K562 (cell line): ENCODE data around the gene YARS1. TPM values are rescaled to one million over a fixed set of nuclear protein-coding genes. Genes with fewer than 3 reads are reported as not detected.

ENCODE experiments used
- CBFA2T2 ChIP-seq: fragments of 450-650 bp; conservative IDR thresholded peaks from 2 replicates; pipeline ENCODE4 v1.6.1; 2017; ENCODE audit warnings: mild to moderate bottlenecking
- CBFA2T3 ChIP-seq: fragments of 450-650 bp; IDR thresholded peaks from 2 replicates; pipeline ENCODE4 v1.6.1; 2017
- CHD2 ChIP-seq: IDR thresholded peaks from 2 replicates; pipeline ENCODE4 v1.6.1; 2011; ENCODE audit warnings: low read depth, low read length
- CHD4 ChIP-seq: fragments of 200-600 bp; sonication (generic); IDR thresholded peaks from 3 replicates; pipeline ENCODE4 v1.6.1; 2012; ENCODE audit warnings: low read depth, mild to moderate bottlenecking, mixed read lengths, low read length, inconsistent platforms; ENCODE audit not compliant: insufficient read depth, insufficient replicate concordance, poor library complexity, severe bottlenecking
- DNMT1 ChIP-seq: fragments of 450-650 bp; IDR thresholded peaks from 2 replicates; pipeline ENCODE4 v1.6.1; 2016; ENCODE audit warnings: antibody characterized with exemption, mild to moderate bottlenecking
- FOXP1 ChIP-seq: sonication (generic); formaldehyde crosslinking; IDR thresholded peaks from 2 replicates; pipeline ENCODE4 v1.8.0; 2022; ENCODE audit warnings: mild to moderate bottlenecking, missing genetic modification reagents
- HMG20A ChIP-seq: fragments of 450-650 bp; formaldehyde crosslinking; conservative IDR thresholded peaks from 2 replicates; pipeline ENCODE4 v1.4.0; 2020; ENCODE audit warnings: mild to moderate bottlenecking, mixed read lengths
- HNRNPK ChIP-seq: fragments of 200-400 bp; formaldehyde crosslinking; IDR thresholded peaks from one replicate; pipeline ENCODE4 v1.6.1; 2018; ENCODE audit warnings: mild to moderate bottlenecking, low read depth, low read length; ENCODE audit not compliant: poor library complexity, severe bottlenecking
- IFI16 ChIP-seq: fragments of 250-450 bp; sonication (Bioruptor Pico); IDR thresholded peaks from 2 replicates; pipeline ENCODE4 v2.1.2; 2022; ENCODE audit warnings: mild to moderate bottlenecking, inconsistent platforms
- KLF10 ChIP-seq: fragments of 250-450 bp; sonication (Bioruptor Pico); IDR thresholded peaks from 2 replicates; pipeline ENCODE4 v1.6.1; 2021; ENCODE audit warnings: matching md5 sums
- MBD2 ChIP-seq: sonication (generic); IDR thresholded peaks from 2 replicates; pipeline ENCODE4 v1.6.1; 2016; ENCODE audit warnings: low read depth, borderline replicate concordance
- POLR2G ChIP-seq: fragments of 200-400 bp; formaldehyde crosslinking; IDR thresholded peaks from 2 replicates; pipeline ENCODE4 v1.6.1; 2017; ENCODE audit warnings: low read depth, mild to moderate bottlenecking, antibody characterized with exemption, low read length, moderate library complexity
- RCOR1 ChIP-seq, 2 experiments: IDR thresholded peaks; 2 replicates each; pipeline ENCODE4 v1.6.1; 2012; ENCODE audit warnings: low read depth in 2 of 2, low read length in 2 of 2, borderline replicate concordance in 1 of 2, improper control_type of control experiment in 1 of 2
- SMARCB1 ChIP-seq: IDR thresholded peaks from 2 replicates; pipeline ENCODE4 v1.6.1; 2011; ENCODE audit warnings: improper control_type of control experiment, low read depth; ENCODE audit not compliant: insufficient read length
- SRF ChIP-seq, 2 experiments: fragments of 250-450, 450-650 bp in 1 of 2; sonication (Bioruptor Pico) in 1 of 2; sonication (generic) in 1 of 2; formaldehyde crosslinking; IDR thresholded peaks; 2 replicates each; pipeline versions ENCODE4 v1.5.0 to v1.5.1; 2020 to 2022; ENCODE audit warnings: mild to moderate bottlenecking in 1 of 2, missing genetic modification reagents in 1 of 2
- TAF1 ChIP-seq: IDR thresholded peaks from 2 replicates; pipeline ENCODE4 v1.6.1; 2011; ENCODE audit warnings: mild to moderate bottlenecking, low read length, moderate library complexity; ENCODE audit not compliant: insufficient read depth, control insufficient read depth, severe bottlenecking; ENCODE audit errors: extremely low read depth
- TCF7 ChIP-seq: sonication (generic); IDR thresholded peaks from 2 replicates; pipeline ENCODE4 v1.6.1; 2016; ENCODE audit warnings: antibody characterized with exemption, borderline replicate concordance
- TCF7L2 ChIP-seq: fragments of 150-350 bp; IDR thresholded peaks from 2 replicates; pipeline ENCODE4 v1.6.1; 2016; ENCODE audit warnings: low read depth, mild to moderate bottlenecking, low read length, moderate library complexity
- YBX1 ChIP-seq: fragments of 450-650 bp; IDR thresholded peaks from 2 replicates; pipeline ENCODE4 v1.7.1; 2016; ENCODE audit warnings: mild to moderate bottlenecking
- ZNF217 ChIP-seq: sonication (generic); formaldehyde crosslinking; IDR thresholded peaks from 2 replicates; pipeline ENCODE4 v1.8.0; 2022; ENCODE audit warnings: mild to moderate bottlenecking, missing genetic modification reagents
- polyA plus RNA-seq, 8 experiments: library from polyadenylated mRNA; depleted of rRNA in 4 of 8; stranded (reverse) in 5 of 8; unstranded in 3 of 8; fragments of >200 nt; fragmentation: Nextera tagmentation in 2 of 8; fragmentation: Illumina TruSeq in 1 of 8; extraction: Ambion mirVana in 2 of 8; extraction: Trizol in 1 of 8; gene quantifications; 2 replicates each; pipeline versions ENCODE4 v1.2.1 to v1.2.3, GENCODE V29; 2011 to 2014; ENCODE audit warnings: inconsistent platforms in 1 of 8, missing spikeins in 1 of 8
- total RNA-seq, 7 experiments: library from RNA; depleted of rRNA in 6 of 7; stranded (reverse); fragments of >200 nt in 6 of 7; fragmentation: Illumina TruSeq in 2 of 7; extraction: Trizol in 2 of 7; gene quantifications; 2 replicates each; pipeline versions ENCODE4 v1.2.1 to v1.2.3, GENCODE V29; 2011 to 2021; ENCODE audit warnings: low replicate concordance in 1 of 7
- TF ChIP-seq, protein P1 (sequence below), 2 experiments: fragments of 450-650 bp in 1 of 2; IDR thresholded peaks; 2 replicates each; pipeline ENCODE4 v1.6.1; 2011 to 2017; ENCODE audit warnings: low read depth in 2 of 2, antibody characterized with exemption in 1 of 2, borderline replicate concordance in 1 of 2, low read length in 1 of 2, mild to moderate bottlenecking in 1 of 2, mixed read lengths in 1 of 2; ENCODE audit not compliant: control insufficient read depth in 1 of 2
- TF ChIP-seq, protein P2 (sequence below), 2 experiments: IDR thresholded peaks; 2 replicates each; pipeline ENCODE4 v1.6.1; 2012; ENCODE audit warnings: improper control_type of control experiment in 2 of 2, low read depth in 2 of 2, low read length in 2 of 2, borderline replicate concordance in 1 of 2

YARS1 gene
- total and polyA plus RNA-seq, 9 of the 15 experiments (the other 6 are each of a cell fraction or from before 2014, with no cell fraction given) = 66.2 to 336 (median 201) TPM

DNA sequence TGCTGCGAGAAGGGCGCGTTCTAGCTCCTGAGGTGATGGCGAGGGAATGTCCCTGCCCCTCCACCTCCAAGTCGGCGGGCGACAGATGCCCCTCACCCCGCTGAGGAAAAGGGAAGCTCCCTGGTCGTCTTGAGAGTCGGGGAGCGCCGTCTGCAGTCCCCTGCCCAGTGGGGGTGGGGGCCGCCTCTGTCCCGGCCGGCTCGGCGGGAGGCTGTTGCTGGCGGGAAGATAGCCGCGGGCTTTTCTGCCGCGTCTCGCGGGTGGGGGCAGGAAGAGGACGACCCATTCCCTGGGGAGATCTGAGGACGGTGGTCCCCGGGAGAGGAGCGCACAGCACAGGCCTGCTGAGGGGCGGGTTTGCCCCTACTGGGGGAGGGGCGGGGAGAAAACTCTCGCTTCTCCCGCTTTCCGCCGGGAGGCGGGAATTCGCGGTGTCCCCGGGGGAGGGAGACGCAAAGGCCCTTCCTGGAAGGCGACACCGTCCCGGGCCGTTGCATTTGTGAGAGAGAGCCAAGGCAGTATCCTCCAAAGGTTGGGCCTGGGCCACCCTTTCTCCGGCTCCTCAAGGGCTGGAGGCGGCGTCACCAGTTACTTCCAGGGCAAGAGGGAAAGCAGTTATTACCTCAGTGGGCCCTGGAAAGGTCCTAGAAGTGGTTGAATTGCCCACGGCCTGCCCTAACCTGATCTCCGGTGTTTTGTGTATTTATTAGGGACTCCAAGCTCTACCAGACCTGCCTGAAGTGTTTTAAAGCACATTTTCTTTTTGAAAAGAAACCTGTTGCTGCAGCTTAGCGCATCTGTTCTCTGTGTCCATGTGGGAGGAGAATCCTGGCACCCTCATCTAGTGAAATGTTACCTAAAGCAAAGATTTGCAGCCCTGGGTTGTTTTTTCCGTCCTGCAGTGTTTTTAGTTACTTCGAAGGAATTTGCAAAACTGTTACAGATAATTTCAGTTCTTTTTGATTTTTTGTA, 943 bp upstream of the YARS1 start (continued):
- TF ChIP-seq CHD4 = no peak
- TF ChIP-seq DNMT1 = no peak
- no peak for TF ChIP-seq TCF7
- peak in 1 of 2 experiments; percentile 7; a peak in 2 of 4 replicates for TF ChIP-seq RCOR1 (IDR thresholded peaks at IDR 0.05; ENCODE audit: borderline replicate concordance in 1 of 2, low read depth in 2 of 2, low read length in 2 of 2)
- no peak for TF ChIP-seq HMG20A (CRISPR knock-in tag)
- no peak for TF ChIP-seq KLF10
- TF ChIP-seq YBX1 = no peak
- 0 out of 2 replicates have a peak, but pooled peaks have one; percentile 17 for TF ChIP-seq CBFA2T2
- TF ChIP-seq CBFA2T3 = 0 out of 2 replicates have a peak, but pooled peaks have one; percentile 10
- peak; percentile 68 for TF ChIP-seq POLR2G
- TF ChIP-seq TCF7L2 = no peak
- TF ChIP-seq, protein P1, sequence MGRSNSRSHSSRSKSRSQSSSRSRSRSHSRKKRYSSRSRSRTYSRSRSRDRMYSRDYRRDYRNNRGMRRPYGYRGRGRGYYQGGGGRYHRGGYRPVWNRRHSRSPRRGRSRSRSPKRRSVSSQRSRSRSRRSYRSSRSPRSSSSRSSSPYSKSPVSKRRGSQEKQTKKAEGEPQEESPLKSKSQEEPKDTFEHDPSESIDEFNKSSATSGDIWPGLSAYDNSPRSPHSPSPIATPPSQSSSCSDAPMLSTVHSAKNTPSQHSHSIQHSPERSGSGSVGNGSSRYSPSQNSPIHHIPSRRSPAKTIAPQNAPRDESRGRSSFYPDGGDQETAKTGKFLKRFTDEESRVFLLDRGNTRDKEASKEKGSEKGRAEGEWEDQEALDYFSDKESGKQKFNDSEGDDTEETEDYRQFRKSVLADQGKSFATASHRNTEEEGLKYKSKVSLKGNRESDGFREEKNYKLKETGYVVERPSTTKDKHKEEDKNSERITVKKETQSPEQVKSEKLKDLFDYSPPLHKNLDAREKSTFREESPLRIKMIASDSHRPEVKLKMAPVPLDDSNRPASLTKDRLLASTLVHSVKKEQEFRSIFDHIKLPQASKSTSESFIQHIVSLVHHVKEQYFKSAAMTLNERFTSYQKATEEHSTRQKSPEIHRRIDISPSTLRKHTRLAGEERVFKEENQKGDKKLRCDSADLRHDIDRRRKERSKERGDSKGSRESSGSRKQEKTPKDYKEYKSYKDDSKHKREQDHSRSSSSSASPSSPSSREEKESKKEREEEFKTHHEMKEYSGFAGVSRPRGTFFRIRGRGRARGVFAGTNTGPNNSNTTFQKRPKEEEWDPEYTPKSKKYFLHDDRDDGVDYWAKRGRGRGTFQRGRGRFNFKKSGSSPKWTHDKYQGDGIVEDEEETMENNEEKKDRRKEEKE (IDR thresholded peaks at IDR 0.05; ENCODE audit: borderline replicate concordance in 1 of 2, control insufficient read depth in 1 of 2, low read depth in 2 of 2, low read length in 1 of 2) = no peak
- TF ChIP-seq MBD2 = peak; percentile 38
- TF ChIP-seq ZNF217 = no peak
- TF ChIP-seq CHD2 = no peak
- TF ChIP-seq IFI16 (CRISPR knock-in tag) = no peak
- no peak for TF ChIP-seq FOXP1 (CRISPR knock-in tag)
- TF ChIP-seq HNRNPK = no peak
- TF ChIP-seq SRF (CRISPR knock-in tag; IDR thresholded peaks at IDR 0.05) = peak in 1 of 2 experiments; percentile 70; a peak in 1 of 4 replicates
- no peak for TF ChIP-seq SMARCB1
- peak; percentile 35 for TF ChIP-seq TAF1
- TF ChIP-seq, protein P2, sequence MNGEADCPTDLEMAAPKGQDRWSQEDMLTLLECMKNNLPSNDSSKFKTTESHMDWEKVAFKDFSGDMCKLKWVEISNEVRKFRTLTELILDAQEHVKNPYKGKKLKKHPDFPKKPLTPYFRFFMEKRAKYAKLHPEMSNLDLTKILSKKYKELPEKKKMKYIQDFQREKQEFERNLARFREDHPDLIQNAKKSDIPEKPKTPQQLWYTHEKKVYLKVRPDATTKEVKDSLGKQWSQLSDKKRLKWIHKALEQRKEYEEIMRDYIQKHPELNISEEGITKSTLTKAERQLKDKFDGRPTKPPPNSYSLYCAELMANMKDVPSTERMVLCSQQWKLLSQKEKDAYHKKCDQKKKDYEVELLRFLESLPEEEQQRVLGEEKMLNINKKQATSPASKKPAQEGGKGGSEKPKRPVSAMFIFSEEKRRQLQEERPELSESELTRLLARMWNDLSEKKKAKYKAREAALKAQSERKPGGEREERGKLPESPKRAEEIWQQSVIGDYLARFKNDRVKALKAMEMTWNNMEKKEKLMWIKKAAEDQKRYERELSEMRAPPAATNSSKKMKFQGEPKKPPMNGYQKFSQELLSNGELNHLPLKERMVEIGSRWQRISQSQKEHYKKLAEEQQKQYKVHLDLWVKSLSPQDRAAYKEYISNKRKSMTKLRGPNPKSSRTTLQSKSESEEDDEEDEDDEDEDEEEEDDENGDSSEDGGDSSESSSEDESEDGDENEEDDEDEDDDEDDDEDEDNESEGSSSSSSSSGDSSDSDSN (IDR thresholded peaks at IDR 0.05; ENCODE audit: borderline replicate concordance in 1 of 2, low read depth in 2 of 2, low read length in 2 of 2) = peak in 1 of 2 experiments; percentile 79; a peak in 2 of 4 replicates
